ENCODE results near the gene POLD4. TPM values are rescaled to one million over a fixed set of nuclear protein-coding genes. Genes with fewer than 3 reads are reported as not detected.

POLD4 gene
- total and polyA plus RNA-seq, 4 donors = 18.8 to 246 (median 86.0) TPM

GRCh38 chr11:67314218-67314617, 39.1 kb downstream of the POLD4 start:
- TF ChIP-seq GABPA (IDR thresholded peaks at IDR 0.05 in 1 of 2, conservative IDR thresholded peaks at IDR 0.05 in 1 of 2) = no peak
- Histone ChIP-seq H3K36me3 (ENCODE audit: control insufficient read depth in 4 of 4, insufficient read depth in 3 of 4, low read depth in 1 of 4, low read length in 3 of 4) (peaks cover 2 to 6% (median 3%) of the 10 kb centered on the region in 4 donors), H3K4me1 (ENCODE audit: control insufficient read depth in 4 of 4, insufficient read depth in 4 of 4, low read length in 3 of 4) (peaks cover 1 to 12% (median 5%) of the 10 kb centered on the region in 4 donors), H3K27ac (ENCODE audit: low read depth in 1 of 2, low read length in 2 of 2) (no peak overlapping the region), H3K4me3 (ENCODE audit: low read depth in 1 of 3, low read length in 3 of 3) (no peak overlapping the region), H3K27me3 (ENCODE audit: control insufficient read depth in 4 of 4, insufficient read depth in 4 of 4, low read length in 3 of 4) (no peaks in the 10 kb centered on the region), H3K9ac (ENCODE audit: low read depth in 1 of 2, low read length in 2 of 2) (no peak overlapping the region), H3K9me3 (ENCODE audit: control insufficient read depth in 4 of 4, low read length in 3 of 4) (no peaks in the 10 kb centered on the region)
- no peak for DNase-seq (ENCODE audit: low spot score)
- WGBS = 97% methylated on average over 2 of the region's 2 CpGs

- 93% methylated on average over 11 of the region's 11 CpGs for WGBS
- no peak overlapping the region for H3K27ac ChIP-seq (ENCODE audit: low read depth in 1 of 2, low read length in 2 of 2)
- peaks cover 4 to 10% (median 6%) of the 10 kb centered on the region in 4 donors for H3K36me3 ChIP-seq (ENCODE audit: control insufficient read depth in 4 of 4, insufficient read depth in 3 of 4, low read depth in 1 of 4, low read length in 3 of 4)
- no peak for DNase-seq (ENCODE audit: low spot score)
- H3K27me3 ChIP-seq (ENCODE audit: control insufficient read depth in 4 of 4, insufficient read depth in 4 of 4, low read length in 3 of 4) = no peaks in the 10 kb centered on the region
- no peak for TF ChIP-seq HNF4A (conservative IDR thresholded peaks at IDR 0.05)
- H3K4me3 ChIP-seq (ENCODE audit: low read depth in 1 of 3, low read length in 3 of 3) = no peak overlapping the region
- no peaks in the 10 kb centered on the region for H3K9me3 ChIP-seq (ENCODE audit: control insufficient read depth in 4 of 4, low read length in 3 of 4)
- no peak overlapping the region for H3K9ac ChIP-seq (ENCODE audit: low read depth in 1 of 2, low read length in 2 of 2)
- peaks cover 1 to 8% (median 3%) of the 10 kb centered on the region in 4 donors for H3K4me1 ChIP-seq (ENCODE audit: control insufficient read depth in 4 of 4, insufficient read depth in 4 of 4, low read length in 3 of 4)
Observed at GRCh38 chr11:67313125-67313890, 40.0 kb downstream of the POLD4 start.

- H3K9ac ChIP-seq (ENCODE audit: low read depth in 1 of 2, low read length in 2 of 2) = no peak overlapping the region
- no peak for DNase-seq (ENCODE audit: low spot score)
- no peaks in the 10 kb centered on the region for H3K9me3 ChIP-seq (ENCODE audit: control insufficient read depth in 4 of 4, low read length in 3 of 4)
- H3K4me3 ChIP-seq (ENCODE audit: low read depth in 1 of 3, low read length in 3 of 3) = no peak overlapping the region
- H3K4me1 ChIP-seq (ENCODE audit: control insufficient read depth in 4 of 4, insufficient read depth in 4 of 4, low read length in 3 of 4) = peaks cover 0 to 4% (median under 1%) of the 10 kb centered on the region in 4 donors
- peak overlapping the region in 1 of 2 donors; percentile 10 for H3K27ac ChIP-seq (ENCODE audit: low read depth in 1 of 2, low read length in 2 of 2)
- H3K36me3 ChIP-seq (ENCODE audit: control insufficient read depth in 4 of 4, insufficient read depth in 3 of 4, low read depth in 1 of 4, low read length in 3 of 4) = peaks cover 5 to 10% (median 6%) of the 10 kb centered on the region in 4 donors
- no peak for TF ChIP-seq TAF1 (conservative IDR thresholded peaks at IDR 0.05)
- TF ChIP-seq HNF4A (conservative IDR thresholded peaks at IDR 0.05) = no peak
- no peak for TF ChIP-seq CTCF (IDR thresholded peaks at IDR 0.05; ENCODE audit: low read depth, low read length, missing input control)
- no peak for TF ChIP-seq EGR1 (IDR thresholded peaks at IDR 0.05; ENCODE audit: low read depth in 2 of 2)
- TF ChIP-seq NR2F2 (IDR thresholded peaks at IDR 0.05) = no peak
- no peaks in the 10 kb centered on the region for H3K27me3 ChIP-seq (ENCODE audit: control insufficient read depth in 4 of 4, insufficient read depth in 4 of 4, low read length in 3 of 4)
- 71% methylated on average over 22 of the region's 22 CpGs for WGBS
Observed at GRCh38 chr11:67312187-67313021, 40.9 kb downstream of the POLD4 start.

GRCh38 chr11:67311556-67312082, 41.7 kb downstream of the POLD4 start:
- 94% methylated on average over 15 of the region's 15 CpGs for WGBS
- H3K27ac ChIP-seq (ENCODE audit: low read depth in 1 of 2, low read length in 2 of 2) = no peak overlapping the region
- peaks cover 5 to 15% (median 6%) of the 10 kb centered on the region in 4 donors for H3K36me3 ChIP-seq (ENCODE audit: control insufficient read depth in 4 of 4, insufficient read depth in 3 of 4, low read depth in 1 of 4, low read length in 3 of 4)
- H3K4me3 ChIP-seq (ENCODE audit: low read depth in 1 of 3, low read length in 3 of 3) = no peak overlapping the region
- peaks cover 0 to 1% (median 0%) of the 10 kb centered on the region in 4 donors for H3K4me1 ChIP-seq (ENCODE audit: control insufficient read depth in 4 of 4, insufficient read depth in 4 of 4, low read length in 3 of 4)
- H3K27me3 ChIP-seq (ENCODE audit: control insufficient read depth in 4 of 4, insufficient read depth in 4 of 4, low read length in 3 of 4) = no peaks in the 10 kb centered on the region
- DNase-seq (ENCODE audit: low spot score) = no peak
- H3K9ac ChIP-seq (ENCODE audit: low read depth in 1 of 2, low read length in 2 of 2) = no peak overlapping the region
- no peaks in the 10 kb centered on the region for H3K9me3 ChIP-seq (ENCODE audit: control insufficient read depth in 4 of 4, low read length in 3 of 4)
- no peak for TF ChIP-seq TAF1 (conservative IDR thresholded peaks at IDR 0.05)
- TF ChIP-seq HNF4A (conservative IDR thresholded peaks at IDR 0.05) = no peak
- no peak for TF ChIP-seq RXRA (IDR thresholded peaks at IDR 0.05)
- TF ChIP-seq CTCF (IDR thresholded peaks at IDR 0.05; ENCODE audit: low read depth, low read length, missing input control) = no peak
- no peak for TF ChIP-seq GABPA (IDR thresholded peaks at IDR 0.05 in 1 of 2, conservative IDR thresholded peaks at IDR 0.05 in 1 of 2)
- TF ChIP-seq REST (IDR thresholded peaks at IDR 0.05) = no peak
- no peak for TF ChIP-seq EGR1 (IDR thresholded peaks at IDR 0.05; ENCODE audit: low read depth in 2 of 2)
- TF ChIP-seq NR2F2 (IDR thresholded peaks at IDR 0.05) = no peak
